NK-92 (cell line): Measurements from ENCODE around the gene SCN4B.

Experiments used
- DNase-seq: peaks from one replicate; lab custom pipeline; 2025; ENCODE audit not compliant: unreplicated experiment; lab: John Stamatoyannopoulos, UW

The SCN4B gene

GRCh38 chr11:118132385-118133151 lies 20.1 kb downstream of the SCN4B start:
- no peak for DNase-seq

- no peak for DNase-seq
Measured at GRCh38 chr11:118129471-118130172, 23.0 kb downstream of the SCN4B start.

GRCh38 chr11:118128721-118129470 lies 23.7 kb downstream of the SCN4B start:
- DNase-seq = no peak

GRCh38 chr11:118128310-118128709 lies 24.3 kb downstream of the SCN4B start:
- DNase-seq = no peak

DNA sequence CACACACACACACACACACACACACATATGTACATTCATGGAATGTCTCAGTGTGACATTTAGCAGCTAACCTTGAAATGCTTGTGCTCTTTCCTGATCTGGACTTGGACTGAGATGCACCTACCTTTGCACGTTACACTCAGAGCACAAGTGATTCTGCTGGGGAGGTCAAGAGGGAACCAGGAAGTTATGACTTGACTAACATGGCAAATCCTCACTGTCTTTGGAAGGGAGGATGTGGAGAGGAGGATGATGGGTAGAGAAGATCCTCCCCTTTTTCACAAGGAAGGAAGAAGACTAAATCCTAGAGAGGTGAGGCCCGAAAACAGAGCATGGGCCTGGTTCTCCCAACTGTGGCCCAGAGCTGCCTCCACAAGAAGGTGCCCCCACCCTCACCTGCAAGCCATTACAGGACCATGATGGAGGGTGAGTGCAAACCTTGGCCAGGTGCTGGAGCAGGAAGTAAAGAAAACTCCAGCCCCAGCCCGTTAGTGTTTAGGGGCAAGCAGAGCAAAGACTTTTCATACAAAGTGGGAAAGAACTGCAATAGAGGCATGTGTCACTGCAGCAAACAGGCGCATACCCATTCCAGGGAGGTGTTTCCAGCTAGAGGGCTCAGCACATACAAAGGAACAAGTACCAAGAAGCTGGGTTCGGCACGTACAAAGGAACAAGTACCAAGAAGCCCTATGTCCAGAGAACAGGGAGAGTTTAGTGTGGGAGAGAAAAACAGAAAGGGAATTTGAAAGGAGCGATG lies 26.4 kb downstream of the SCN4B start:
- no peak for DNase-seq

DNA sequence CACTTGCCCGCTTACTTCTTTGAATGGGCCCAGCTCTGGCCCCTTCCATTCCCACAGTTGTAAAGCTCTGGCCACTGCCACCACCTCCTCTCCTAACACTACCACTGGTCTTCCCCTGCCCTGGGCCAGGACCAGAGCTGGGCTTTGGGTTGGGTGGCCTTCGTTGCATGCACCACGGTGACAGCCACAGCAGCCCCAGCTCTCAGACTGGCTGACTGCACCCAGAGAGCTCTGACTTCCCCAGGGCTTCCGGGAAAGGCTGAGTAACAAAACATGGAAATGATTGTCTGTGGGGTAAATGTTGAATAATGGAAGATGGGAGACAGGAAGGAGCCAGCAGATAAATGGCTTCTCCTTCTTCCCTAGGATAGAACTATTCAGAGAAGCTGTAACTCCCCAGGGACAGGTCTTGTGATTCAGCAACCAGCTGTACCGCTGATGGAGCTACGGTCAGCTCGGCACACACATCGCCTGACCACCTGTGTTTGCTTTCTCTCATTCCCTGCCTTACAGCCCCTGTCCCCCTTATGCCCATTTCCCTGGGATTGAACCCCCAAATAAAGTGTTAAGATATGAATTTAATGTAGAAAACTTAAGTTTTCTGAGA lies 27.6 kb downstream of the SCN4B start:
- DNase-seq = no peak

DNA sequence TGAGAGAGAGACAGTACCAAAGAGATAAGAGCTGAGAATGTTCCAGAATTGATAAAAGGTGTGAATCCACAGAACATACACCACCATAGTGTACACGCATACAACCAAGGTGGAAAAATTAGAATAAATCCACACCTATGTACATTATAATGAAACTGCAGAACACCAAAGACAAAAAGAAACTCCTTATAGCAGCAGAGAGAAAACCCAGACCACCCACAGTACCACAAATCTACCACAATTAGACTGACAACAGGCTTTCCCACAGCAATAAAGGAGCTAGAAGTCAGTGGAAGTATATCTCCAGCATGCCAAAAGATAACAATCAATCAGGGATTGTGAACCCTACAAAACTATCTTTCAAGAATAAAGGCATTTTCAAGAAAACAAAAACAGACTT lies 31.8 kb downstream of the SCN4B start:
- no peak for DNase-seq

GRCh38 chr11:118117790-118118601 lies 34.6 kb downstream of the SCN4B start:
- no peak for DNase-seq

GRCh38 chr11:118115048-118115447 lies 37.6 kb downstream of the SCN4B start:
- no peak for DNase-seq

DNA sequence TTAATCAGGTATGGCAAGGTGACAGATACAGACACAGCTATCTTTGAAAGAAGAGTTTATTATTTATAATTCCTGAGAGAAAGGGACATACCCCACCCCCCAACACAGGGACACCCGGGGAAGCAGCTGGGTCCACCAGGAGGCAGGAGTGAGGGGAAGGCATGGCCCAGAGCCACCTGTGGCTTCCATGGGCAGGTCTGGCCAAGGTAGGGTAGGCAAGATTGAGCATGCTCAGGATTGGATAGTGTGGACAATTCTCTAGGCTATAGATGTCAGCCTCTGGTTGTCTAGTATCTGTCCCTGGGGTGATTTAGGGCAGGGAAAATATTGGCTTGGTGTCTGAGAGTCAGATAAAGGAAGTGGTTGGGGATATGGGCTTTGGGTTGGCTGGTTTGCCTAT lies 38.4 kb downstream of the SCN4B start:
- no peak for DNase-seq

GRCh38 chr11:118112711-118113430 lies 39.8 kb downstream of the SCN4B start:
- DNase-seq = no peak

GRCh38 chr11:118111744-118112035 lies 40.9 kb downstream of the SCN4B start:
- DNase-seq = no peak

DNA sequence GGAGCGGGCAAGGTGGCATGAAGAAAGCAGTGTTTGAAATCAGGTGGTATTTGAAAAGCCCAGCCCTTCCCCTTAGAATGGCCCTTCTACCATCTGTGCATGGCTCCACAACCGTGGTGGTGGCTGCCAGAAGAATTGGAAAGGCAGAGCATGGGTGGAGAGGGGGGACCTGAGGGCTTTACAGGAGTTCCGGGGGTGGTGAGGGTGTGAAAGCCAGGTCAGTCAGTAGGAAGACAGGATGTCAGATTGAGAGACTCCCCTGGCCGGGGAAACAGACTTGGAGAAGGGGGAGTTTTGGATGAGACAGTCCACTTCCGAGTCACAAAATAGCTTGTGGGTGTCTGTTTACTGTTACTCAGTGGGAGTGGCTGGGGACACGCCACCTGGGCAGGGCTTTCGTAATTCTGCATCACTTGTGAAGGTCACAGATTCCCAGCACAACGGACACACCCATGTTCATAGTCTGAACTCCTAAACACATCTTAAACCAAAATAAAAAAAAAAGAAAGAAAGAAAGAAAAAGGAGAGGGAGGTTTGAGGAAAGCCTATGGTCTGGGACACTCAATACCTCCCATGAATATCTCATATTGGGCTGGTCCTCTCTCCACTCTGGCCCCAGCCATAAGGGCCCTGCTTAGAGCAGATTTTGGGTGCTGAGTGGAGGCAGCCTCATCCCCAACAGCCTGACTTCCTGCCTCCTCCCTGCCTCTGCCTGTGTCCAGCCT lies 41.4 kb downstream of the SCN4B start:
- DNase-seq = no peak

DNA sequence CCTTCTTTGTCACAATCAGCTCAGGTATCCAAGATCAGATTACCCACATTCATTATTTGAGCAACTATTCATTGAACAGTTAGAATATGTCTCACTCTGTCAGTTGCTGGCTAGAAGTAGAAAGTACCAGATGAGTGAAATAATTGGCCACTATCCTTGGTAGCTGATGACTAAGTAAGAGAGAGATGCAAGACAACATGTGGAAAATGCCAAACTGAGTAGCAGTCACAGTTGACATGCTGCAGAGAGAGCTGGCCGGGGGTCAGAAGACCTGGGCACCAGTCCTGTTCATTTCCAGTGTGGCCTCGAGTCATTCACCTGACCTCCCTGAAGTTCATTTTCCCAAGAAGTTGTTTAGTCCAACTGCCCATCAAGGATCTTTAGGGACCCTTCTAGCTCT lies 43.4 kb downstream of the SCN4B start:
- no peak for DNase-seq

GRCh38 chr11:118108513-118108912 lies 44.1 kb downstream of the SCN4B start:
- no peak for DNase-seq

- no peak for DNase-seq
Measured at GRCh38 chr11:118106789-118107335, 45.8 kb downstream of the SCN4B start.

DNA sequence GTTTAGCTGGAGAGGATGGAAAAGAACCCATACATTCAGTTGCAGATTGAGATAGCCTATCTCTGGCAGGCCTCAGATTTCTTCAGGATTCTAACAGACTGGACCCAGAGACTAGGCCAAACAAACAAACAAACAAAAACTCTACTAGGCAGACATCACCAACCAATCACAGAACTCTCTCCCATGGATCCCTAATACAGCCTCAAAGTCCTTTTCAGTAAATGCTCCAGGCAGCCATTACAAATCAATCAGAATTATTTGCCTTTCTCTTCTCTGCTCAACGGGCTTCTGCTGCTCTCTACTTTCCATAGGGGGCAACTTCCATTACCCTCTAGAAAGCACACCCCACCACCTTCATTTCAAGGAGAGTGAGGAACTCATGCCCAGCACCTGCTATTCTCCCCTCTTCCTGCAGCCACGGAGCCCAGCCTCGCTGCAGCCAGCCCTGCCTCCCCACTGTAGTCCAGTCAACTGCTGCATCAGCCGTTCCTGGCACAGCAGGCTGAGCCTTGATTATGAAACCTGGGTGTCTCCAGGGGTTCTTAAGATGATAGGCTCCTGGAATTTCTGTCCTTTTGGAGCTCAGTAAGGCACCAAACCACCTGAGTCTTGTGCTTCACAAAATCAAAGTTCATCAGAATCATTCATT lies 46.8 kb downstream of the SCN4B start:
- no peak for DNase-seq

DNA sequence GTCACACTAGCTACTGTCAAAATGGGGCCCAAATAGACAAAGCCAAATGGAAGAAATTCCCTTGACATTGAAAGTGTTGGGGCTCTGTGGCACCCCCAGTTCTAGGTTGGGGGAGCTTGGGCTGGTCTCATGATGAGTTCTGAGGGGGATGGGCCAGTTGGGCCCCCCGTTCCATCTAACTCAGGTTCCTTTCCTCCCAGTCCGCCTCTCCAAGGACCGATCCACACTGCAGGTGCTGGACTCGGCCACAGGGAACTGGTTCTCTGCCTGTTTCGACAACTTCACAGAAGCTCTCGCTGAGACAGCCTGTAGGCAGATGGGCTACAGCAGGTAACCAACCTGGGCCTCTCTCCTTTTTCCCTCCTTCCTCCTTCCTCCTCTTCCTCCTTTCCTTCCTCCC lies 48.1 kb downstream of the SCN4B start:
- no peak for DNase-seq
